OCI-LY1 (cell line): ENCODE measurements around the gene PIAS1.

Experiments used
- CTCF ChIP-seq: fragments of 200-600 bp; sonication (generic), shearing (Covaris generic); IDR thresholded peaks from 2 replicates; pipeline ENCODE4 v1.5.1; 2017; ENCODE audit warnings: mild to moderate bottlenecking, antibody characterized with exemption, low read length, moderate library complexity, mixed read lengths
- EZH2 ChIP-seq: fragments of 200-600 bp; sonication (generic), shearing (Covaris generic); IDR thresholded peaks from 2 replicates; pipeline ENCODE4 v1.8.0; 2017; ENCODE audit warnings: borderline replicate concordance, mixed run types, mild to moderate bottlenecking, antibody characterized with exemption, low read length, moderate library complexity, mixed read lengths

GRCh38 chr15:68053001-68053400 is 1.1 kb upstream of the PIAS1 start:
- no peak for TF ChIP-seq CTCF
- TF ChIP-seq EZH2, result no peak
